SIG-M5 (cell line): Measurements from ENCODE around the gene TNS3.
"Not testable (repeated sequence)": the region's sequence is repeated elsewhere in the genome, so short reads cannot be mapped to it uniquely, and the experiment has no call there.

Experiments used
- DNase-seq: peaks from one replicate; lab custom pipeline; 2025; lab: John Stamatoyannopoulos, UW

The TNS3 gene

DNA sequence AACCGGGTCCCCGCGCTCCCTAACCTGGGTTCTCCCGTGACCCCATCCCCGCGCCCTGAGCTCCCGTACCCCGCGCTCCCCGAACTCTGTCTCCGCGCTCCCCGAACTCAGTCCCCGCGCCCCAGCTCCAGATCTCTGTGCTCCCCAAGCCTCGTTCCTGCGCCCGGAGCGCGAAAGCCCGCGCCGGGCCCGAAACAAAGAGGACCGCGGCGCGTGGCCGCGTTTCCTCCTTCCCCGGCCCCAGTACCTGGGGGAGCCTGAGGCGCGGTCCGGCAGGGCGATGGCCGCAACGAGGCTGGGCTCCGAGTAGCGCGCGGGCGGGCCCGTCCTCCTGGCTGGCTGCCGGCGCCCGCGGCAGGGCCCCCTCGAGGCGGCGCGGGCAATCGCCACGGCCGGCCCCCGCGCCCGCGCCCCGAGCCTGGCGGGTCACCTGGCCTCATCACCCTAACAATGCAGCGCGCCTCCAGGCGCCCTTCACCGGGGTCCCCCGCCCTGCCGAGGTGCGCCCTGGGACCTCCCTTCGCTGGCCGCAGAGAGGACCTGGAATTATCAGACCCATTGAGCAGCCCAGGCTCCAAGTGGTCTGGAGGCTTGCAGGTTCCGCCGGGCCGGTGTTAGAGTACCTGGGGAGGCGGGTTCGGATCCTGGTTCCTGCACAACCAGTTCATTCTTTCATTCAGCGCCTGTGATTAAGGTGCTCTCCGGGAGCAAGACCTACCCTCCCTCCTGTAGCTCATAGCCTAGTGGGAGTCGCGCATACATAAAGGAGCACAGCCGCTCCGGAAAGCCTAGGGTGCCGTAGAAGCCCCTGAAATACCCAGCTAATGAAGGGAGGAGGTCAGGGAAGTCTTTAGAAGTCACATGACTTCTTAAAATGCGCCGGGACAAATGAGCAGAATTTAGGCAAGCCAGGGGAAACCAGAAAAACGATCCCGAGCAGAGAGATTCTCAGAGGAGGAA lies at the start of gene TNS3:
TSS of gene TNS3 (minus strand) at position 308 of the 960 bp plus-strand sequence. CDS start 142,475 bp downstream, outside the sequence.
- DNase-seq = no peak

GRCh38 chr7:47631711-47632110 lies 49.8 kb upstream of the TNS3 start:
- no peak for DNase-seq

DNA sequence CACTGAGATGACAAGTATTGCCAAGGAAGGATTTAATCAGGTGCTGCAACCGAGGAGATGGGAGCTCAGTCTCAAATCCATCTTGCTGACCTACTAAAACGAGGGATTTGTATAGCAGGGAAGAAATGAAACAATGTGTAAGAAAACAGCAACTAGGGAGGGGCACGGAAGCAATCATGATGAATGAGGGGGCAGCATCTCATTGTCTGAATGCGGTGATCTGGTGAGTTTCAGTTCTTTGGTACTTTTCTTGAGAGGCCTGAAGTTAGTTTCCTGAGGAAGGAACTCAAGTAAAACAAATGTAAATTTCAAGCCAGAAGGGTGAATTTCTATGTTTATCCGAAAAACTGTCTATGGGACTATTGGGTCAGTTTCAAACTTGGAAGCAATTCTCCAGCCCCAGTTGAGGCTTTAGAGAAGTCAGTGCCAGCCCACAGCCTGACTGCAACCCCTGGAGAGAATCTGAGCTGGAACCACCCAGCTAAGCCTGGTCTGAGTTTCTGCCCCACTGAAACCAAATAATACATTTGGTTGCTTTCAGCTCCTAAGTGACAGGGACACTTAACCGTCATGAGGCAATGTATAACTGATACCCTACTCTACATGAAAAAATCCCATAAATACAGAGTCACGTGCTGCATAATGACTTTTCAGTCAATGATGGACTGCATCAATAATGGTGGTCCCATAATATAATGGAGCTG lies 45.8 kb upstream of the TNS3 start:
- DNase-seq = no peak

DNA sequence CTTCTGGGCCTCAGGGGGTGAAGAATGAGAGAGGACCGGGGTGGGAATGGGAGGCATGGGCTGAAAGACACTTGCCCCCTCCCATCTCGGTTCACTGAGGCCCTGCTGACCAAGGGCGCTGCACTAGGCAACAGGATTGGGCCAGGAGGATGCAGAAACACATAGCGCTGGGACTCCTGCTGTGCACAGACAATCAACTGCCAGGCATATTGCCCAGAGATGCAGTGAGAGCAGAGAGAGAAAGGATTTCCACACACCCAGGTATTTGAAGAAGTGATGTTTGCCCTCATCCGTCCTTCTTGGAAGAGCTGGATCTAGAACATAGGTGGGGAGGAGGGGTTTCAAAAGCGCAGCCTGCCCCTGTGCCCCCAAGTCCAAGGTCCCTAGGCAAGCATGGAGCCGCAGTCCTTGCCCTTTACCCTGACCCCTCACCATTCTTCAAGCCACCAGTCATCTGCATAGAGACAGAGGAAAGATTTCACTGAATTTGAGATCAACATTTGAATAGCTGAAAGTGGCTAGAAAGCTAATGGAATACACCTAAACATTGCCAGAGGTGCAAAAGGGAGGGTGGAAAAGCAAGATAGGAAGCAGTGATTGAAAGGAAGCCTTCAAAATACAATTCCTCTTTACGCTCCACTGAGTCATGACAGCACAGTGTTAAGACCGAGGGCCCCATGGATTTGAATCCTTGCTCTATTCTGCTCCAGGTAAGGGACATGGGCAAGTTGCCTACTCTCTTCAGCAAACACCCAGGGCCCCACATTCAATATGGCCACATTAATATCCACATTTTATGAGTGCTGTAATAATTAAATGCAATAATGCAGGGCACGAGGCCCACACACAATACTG lies 44.2 kb upstream of the TNS3 start:
- DNase-seq = no peak

GRCh38 chr7:47624689-47625088 lies 42.8 kb upstream of the TNS3 start:
- DNase-seq = no peak

- DNase-seq = no peak
Observed at GRCh38 chr7:47622946-47623640, 41.2 kb upstream of the TNS3 start.

GRCh38 chr7:47622586-47622945 lies 40.7 kb upstream of the TNS3 start:
- no peak for DNase-seq

GRCh38 chr7:47621979-47622561 lies 40.2 kb upstream of the TNS3 start:
- no peak for DNase-seq

- DNase-seq = no peak
Observed at GRCh38 chr7:47621347-47621746, 39.4 kb upstream of the TNS3 start.

GRCh38 chr7:47619806-47620205 lies 37.9 kb upstream of the TNS3 start:
- DNase-seq = no peak

DNA sequence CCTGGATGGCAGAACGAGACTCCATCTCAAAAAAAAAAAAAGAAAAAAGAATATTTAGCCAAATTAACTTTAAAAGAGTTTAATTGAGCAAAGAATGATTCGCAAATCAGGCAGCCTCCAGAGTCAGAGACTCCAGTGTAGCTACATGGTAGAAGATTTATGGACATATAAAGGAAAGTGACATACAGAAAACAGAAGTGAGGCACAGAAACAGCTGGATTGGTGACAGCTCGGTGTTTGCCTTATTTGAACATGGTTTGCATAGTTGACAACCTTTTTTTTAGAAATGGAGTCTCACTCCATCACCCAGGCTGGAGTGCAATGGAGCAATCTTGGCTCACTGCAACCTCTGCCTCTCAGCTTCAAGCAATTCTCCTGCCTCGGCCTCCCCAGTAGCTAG lies 35.2 kb upstream of the TNS3 start:
- DNase-seq = no peak

GRCh38 chr7:47614450-47614849 lies 32.5 kb upstream of the TNS3 start:
- DNase-seq = no peak

GRCh38 chr7:47611045-47611511 lies 29.2 kb upstream of the TNS3 start:
- no peak for DNase-seq

DNA sequence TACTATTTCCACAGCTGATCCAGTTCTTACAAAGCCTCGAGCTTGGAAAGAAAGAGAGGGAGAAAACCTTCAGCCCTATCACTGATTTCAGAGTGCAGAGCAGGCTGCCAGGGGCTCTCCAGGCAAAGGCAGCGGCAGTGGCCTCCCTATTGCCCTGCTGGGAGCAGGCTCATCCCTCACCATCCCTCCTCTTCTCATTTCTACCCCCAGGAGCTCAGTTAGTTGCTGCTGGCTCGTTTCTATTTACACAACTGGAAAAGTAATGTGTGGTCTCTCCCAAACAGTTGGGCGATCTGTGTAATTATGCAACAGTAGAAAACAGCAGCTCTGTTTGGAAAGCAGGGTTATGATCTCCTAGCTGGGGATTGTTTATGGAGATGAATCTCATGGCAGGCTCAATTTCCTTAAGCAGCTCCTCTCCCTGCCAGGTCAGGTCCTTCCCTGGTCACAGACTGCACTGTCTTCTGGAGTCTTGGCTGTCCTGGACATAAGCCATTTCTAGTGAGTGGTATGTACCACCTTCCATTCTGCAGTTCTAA lies 28.7 kb upstream of the TNS3 start:
- no peak for DNase-seq

DNA sequence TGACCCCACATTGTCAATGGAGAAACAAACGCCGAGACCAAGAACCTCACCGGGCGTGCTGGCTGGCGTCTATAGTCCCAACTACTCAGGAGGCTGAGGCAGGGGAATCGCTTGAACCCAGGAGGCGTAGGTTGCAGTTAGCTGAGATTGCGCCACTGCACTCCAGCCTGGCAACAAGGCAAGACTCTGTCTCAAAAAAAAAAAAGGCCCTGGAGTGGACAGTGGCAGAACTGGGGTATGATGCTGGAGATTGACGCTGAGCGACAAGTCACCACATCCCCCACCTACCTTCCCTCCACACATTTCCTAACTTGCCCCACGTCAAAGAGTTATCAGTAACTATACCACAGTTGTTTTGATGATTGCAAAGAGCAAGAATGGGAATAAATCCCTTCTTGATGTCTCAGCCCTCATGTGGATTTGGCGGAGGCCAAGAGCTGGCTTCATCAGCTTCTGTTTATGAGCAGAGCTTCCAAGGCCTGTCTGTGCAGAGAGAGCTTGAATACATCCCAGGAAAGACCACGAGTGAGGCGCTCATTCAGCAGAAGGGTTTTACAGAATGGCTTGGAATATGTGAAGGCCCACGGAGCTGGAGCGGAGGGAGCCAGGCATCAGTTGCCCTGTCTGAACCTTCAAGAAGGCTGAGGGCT lies 28.0 kb upstream of the TNS3 start:
- no peak for DNase-seq

- not testable (repeated sequence) for DNase-seq
Observed at GRCh38 chr7:47606593-47607046, 24.7 kb upstream of the TNS3 start.

GRCh38 chr7:47605816-47606575 lies 24.1 kb upstream of the TNS3 start:
- DNase-seq = no peak

DNA sequence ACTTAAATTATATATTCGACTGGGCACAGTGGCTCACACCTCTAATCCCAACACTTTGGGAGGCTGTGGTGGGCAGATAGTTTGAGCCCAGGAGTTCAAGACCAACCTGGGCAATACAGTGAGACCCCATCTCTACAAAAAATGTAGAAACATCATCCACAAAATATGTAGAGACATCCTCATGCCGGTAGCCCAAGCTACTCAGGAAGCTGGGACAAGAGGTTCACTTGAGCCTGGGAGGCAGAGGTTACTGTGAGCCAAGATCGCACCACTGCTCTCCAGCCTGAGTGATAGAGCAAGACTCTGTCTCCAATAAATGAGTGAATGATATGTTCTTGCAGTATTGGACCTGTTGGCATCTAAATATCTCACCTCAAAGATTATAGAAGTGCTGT lies 22.6 kb upstream of the TNS3 start:
- no peak for DNase-seq

GRCh38 chr7:47603514-47604255 lies 21.8 kb upstream of the TNS3 start:
- not testable (repeated sequence) for DNase-seq
